Activated T-cell treated with anti-CD3 and anti-CD28 coated beads, Interleukin-2, amount 50 U/mL, for 48 hours (primary cell): ENCODE data around the gene VWCE.
A peak's percentile ranks its signal among the peaks of the same experiment; 100 is the strongest.

Experiments
- DNase-seq, 2 experiments: peaks; one replicate each; pipeline ENCODE4 v3.0.0-alpha.2; 2020

VWCE gene

DNA sequence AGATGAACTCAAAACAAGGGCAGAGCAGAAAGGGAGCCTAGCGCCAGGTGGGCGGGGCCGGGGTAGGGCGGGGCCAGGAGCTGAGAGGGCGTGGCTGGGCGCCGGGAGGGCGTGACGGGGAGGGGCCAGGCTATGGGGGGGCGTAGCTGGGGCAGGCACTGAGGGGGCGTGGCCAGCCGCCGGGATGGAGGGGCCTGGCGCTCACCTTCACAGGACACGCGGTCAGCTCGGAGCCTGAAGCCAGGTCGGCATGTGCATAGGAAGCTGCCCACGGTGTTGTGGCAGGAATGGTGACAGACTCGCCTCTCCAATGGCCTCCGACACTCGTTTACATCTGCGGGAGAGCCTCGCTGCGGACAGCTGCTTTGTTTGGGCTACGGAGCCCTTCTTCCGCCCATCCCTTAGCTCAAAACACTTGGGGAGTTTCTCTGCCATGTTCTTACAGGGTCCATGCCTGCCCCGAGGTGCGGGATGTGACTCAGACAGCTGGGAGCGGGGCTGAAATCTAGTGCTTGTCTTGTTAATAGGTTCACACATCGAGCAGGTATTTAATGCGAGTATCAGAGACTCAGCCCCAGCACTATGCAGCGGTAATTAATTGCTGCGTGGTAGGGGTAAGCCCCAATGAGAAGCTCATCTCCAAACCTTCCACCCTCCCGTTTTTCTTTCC lies 13.4 kb downstream of the VWCE start:
- peak; percentile 73 for DNase-seq

DNA sequence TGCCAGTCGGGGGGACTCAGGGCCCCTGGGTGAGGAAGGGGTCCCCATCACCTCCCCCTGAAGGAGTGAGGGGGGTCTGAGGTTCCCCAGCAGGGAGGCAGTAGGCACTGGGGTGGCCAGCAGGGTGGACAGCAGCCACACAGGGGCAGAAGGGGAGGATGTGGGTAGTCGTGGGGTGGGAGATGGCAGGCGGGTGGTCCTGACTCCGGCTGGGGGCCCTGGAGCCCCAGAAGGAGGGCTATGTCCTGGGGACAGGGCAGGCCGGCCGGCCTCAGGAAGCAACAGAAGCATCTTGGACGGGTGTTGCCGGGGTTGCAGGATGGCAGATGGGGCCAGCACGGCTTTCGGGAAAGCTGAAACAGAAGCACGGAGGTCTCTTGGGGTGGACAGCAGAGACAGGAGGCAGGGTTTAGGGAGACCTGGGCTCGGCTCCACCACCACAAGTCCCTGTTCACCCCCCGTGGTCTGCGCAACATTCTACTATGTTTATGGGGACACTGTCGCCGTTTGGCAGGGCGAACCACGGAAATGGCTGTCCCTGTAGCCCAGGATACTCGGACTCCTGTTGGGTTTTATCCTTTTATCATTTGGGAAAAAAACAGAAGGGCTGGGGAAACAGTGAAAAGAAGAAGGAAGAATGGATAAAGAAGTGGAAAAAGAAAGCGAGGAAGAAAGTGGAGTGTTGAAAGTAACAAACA lies 14.1 kb downstream of the VWCE start:
- no peak for DNase-seq

DNA sequence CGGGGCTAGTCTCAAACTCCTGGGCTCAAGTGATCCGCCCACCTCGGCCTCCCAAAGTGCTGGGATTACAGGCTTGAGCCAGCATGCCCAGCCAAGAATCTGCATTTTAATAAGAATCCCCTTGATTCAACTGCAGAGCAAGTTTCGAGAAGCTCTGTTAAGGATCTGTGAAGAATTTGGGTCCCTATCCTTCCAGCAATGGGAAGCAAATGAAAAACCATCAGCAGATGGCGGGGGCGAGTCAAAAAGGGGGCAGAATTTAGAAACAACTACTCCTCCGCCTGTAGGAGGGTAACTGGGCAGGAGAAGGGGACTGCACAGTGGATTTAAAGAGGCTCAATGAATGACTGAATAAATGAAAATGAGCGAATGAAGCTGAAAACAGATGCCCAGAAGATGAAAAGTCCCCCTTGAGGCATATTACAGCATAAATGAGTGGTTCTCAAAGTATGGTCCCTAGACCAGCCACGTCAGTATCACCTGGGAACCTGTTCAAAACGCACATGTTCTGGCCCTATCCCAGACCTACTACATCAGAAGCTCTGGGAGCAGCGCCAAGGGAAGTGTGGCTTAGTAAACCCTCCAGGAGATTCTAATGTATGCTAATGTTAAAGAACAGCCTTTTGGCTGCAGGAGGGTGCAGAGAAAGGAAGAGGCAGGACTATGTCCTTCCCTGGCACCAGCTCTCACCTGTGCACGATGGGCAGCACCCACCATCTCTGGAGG lies 15.0 kb downstream of the VWCE start:
- DNase-seq = no peak

DNA sequence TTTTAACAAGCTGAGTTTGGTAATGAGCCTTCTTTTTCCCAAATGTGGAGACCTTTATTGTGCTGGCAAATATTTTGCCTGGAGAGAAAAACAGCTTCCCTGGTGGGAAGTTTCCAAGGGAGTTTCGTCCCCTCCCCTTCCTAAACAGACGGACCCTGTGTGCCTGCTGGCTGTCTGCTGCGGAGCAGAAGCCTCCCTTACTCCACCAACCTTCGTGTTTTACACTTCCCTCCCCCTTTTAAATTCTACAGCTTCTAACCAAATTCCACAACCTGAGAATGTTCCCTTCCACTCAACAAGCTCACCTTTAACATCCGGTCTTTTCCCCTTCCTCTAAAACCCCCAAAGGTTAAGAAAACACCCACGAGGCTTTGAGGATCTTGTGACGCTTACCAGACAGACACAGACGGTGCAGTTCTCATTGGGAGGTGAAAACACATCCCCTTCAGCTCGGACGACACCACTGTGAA lies 17.1 kb downstream of the VWCE start:
- no peak for DNase-seq

DNA sequence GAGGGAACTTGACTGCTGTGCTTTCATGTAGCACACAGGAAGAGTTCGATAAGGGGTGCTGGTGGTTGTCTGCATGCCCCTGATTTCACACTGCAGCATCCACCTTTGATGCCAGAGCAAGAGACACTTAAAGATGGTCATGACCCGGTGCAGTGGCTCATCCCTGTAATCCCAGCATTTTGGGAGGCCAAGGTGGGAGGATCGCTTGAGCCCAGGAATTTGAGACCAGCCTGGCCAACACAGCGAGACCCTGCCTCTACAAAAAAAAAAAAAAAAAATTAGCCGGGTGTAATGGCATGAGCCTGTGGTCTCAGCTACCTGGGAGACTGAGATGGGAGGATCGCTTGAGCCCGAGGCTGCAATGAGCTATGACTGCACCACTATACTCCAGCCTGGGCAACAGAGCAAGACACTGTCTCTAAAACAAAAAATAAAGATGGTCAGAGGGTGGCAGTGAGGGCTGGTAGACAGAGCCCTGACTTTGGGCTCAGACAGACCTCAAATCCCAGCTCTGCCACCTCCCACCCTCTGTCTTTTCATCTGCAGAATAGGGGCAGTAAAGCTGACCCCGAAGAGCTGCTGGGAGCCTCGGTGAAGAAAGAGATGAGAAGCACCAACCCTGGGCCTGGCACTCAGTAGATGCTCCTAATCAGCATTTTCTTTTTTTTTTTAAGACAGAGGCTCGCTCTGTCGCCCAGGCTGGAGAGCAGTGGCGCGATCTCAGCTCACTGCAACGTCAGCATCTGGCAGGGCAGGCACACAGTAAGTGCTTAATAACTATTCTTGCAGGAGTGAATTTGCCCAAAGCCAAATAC lies 17.7 kb downstream of the VWCE start:
- DNase-seq = no peak

DNA sequence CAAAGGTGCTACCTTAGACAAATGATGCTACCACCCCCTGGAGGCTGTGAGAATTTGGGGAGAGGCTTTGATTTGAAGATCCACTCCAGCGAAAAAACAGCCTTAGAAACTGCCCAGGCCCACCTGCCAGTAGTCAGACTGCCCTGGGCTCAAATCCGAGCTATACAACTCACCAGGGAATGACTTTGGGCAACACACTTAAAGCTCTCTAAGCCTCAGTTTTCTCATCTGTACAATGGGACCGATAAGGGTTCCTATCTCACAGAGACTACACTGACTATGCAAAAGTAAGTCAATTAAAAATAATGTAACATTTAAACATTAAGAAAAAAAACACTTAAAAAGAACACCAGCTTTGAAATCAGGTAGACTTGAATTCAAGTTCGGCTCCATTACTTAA lies 19.9 kb downstream of the VWCE start:
- DNase-seq = no peak

DNA sequence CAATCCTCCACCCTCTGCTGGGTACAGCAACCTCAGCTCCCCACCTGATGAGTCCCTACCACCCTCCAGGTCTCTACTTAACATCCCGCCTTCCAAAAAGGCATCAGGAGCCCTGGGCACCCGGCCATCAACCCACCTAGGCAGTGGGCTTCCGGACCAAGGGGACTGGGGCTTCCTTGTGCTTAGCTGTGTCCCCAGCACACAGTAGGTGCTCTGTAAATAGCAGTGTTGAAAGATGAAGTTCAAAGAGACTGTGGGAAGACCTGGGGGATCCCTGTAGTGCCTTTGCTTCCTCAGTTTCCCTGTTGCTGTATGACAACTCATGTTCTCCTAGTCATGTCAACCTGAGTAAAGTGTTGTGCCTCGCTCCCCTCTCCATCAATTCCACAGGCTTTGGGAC lies 21.0 kb downstream of the VWCE start:
- DNase-seq = no peak

DNA sequence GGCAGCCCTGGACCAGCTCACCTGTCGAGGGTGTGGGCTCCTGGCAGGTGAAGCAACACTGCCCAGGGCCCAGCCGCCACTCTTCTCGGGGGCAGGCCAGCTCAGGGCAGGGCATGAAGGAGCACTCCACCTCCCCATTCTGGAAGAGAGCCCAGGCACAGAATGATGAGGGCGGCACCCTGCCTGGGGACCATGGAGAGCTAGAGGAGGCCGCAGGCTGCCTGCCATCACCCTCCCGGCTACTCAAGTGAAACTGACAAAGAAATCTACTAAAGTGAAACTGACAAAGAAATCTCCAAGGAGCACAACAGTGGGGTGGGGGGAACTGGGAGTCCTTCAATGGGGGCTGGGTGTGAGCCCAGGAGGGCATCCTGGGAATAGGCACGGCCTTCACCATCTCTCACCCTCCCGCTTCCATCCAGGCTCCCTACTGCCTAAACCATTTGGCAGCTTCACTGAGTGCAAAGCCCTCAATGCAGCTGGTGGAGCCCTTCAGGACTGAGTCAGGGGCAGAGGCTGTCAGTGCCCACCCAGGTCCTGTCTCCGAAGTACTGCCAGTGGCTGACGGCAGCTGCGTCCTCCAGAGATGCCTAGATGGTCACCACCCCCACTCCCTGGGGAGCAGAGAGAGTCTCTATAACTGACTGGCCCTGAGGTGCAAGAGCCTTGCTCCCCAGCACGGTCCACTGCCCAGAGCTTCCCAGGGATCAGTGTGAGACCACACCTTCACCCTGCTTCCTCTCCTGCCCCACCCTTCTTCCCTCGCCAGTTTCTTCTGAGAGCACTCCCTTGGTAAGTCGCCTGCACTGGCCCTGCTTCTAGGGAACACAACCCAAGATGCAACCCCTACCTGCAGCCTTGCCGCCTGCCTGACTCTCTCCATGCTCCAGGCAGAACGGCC lies 21.7 kb downstream of the VWCE start:
- DNase-seq = no peak

DNA sequence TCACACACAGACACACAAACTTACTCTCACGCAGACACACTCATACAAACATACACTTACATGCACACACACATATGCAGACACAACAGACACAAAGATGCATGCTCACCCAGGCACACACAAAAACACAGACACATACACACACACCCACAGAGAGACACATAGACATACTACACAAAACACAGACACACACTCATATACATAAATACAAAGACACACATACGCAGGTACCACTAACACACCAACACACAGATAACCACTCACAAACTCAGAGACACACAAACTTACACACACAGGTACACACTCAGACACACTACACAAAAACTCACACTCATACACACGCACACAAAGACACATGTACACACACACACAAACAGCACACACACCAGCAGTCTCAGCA lies 22.4 kb downstream of the VWCE start:
- DNase-seq = no peak

DNA sequence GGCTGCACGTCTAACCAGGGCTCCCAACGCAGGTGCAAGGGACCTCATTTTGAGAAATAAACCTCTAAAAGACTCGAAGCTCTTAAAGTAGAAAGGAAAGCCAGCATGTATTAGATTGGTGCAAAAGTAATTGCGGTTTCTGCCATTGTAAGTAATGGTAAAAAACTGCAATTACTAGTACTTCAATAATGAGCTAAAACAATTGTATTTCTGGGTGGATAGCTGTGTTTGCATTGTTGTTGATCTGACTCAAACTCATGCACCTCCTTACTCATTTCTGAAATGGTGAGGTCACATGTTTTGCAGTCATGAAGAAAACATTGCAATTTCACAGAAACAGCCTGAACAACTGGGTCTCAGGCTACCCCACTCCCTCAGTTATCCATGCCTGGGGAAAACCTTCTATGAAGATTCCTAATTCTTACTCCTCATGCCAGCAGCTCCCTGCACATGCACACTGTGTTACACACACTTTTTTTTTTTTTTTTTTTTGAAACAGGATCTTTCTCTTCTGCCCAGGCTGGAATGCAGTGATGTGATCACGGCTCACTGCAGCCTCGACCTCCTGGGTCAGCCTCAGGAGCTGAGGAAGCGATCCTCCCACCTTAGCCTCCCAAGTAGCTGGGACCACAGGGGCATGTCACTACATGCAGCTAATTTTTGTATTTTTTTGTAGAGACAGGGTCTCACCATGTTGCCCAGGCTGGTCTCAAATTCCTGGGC lies 24.6 kb downstream of the VWCE start:
- DNase-seq = no peak

DNA sequence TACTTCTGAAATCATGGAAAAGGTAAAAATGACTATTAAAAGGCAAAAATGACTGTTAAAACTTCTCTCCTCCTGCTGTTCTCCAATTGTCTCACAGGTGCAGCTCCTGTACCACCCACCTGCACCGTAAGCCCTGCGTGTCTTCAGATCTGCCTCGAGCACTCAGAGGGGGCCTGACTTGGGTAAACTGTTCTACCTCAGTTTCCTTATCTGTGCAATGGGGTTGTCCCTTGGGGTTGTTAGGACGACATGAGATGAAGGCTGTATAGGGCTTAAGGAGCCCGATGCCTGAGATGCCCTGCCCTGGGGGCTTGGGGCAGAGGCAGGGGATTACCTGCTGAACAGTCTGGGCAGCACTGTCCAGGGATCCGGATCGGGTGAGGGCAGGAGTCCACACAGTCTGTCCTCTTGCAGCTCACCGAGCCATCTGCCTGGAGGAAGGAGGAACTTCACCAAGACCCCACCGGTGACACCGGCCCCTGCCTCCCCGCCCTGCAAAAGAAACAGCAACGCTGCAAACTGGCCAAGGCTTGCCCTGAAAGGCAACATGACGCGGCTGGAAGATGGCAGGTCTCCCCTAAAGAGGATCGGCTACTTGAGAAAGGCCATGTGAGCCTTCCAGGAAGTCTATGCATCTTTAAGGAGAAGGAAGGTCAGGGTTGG lies 26.4 kb downstream of the VWCE start:
- no peak for DNase-seq

DNA sequence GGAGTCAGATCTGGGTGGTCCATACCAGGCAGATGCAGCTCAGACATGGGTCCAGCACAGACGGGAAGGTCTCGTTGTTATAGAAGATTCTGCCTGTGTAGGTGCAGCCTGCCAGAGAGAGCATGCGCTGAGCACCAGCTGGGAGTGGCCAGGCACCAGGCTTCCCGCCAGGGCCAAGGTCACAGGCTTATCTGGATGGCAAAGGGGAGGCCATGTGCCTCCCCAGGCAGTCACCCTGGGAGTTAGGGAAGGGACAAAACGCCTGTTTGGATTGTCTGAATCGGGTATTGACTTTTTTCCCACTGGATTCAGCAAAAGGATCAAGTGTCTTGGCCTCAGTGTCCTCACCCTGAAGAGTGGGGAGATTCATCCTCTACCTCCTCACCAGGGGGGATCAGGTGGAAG lies 27.7 kb downstream of the VWCE start:
- no peak for DNase-seq

DNA sequence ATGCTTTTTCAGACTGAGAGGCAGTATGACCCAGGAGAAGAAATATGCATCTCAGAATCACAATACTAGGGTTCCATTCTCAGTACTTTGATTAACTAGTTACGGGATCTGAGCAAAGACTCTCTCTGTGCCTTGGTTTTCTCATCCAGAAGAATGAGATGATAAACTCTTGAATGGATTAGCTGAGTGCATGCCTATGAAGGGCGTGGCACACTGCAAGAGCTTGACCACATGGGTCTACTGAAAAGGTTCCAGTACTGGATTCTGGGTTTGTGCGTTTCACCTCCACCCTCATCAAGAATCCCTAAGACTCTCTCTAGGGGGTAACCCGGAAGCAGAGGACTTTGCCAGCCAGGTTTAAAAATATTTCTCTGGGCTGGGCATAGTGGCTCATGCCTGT lies 28.5 kb downstream of the VWCE start:
- no peak for DNase-seq

DNA sequence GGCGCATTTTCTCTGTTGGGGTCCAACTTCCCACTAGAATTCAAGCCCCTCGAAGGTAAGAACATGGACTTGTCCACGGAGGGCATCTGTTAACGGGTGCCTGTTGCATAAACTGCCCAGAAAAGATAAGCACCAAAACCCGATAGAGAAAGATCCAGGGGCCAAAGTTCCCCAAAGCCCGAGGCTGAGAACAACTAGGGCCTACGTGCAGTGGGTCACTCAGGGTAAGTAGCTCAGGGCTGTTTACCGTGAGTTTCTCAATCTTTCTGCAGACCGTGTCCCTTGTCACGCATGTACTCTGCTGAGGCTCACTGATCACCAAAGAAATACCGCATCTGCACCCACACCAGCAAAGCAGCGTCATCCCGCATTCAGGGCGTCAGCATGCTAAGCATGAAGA lies 29.8 kb downstream of the VWCE start:
- DNase-seq = no peak

DNA sequence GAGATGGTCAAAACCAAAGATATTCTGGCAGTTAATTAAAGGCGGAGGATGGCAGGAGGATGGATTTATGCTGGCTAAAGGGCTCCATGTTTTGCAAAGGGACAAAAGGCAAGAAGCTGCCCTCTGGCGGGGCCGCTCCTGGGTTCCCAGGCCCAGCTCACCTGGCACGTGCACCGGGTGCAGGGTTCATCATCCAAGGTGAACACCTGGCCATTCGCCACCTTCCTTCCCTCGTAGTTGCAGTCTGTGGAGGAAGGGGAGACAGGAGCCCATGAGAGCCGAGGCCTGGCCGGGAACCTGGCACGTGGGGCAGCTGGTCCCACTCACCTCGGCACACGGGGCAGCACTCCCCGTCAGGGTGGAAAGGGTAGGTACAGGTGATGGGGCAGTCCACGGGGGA lies 30.3 kb downstream of the VWCE start:
- DNase-seq = no peak

DNA sequence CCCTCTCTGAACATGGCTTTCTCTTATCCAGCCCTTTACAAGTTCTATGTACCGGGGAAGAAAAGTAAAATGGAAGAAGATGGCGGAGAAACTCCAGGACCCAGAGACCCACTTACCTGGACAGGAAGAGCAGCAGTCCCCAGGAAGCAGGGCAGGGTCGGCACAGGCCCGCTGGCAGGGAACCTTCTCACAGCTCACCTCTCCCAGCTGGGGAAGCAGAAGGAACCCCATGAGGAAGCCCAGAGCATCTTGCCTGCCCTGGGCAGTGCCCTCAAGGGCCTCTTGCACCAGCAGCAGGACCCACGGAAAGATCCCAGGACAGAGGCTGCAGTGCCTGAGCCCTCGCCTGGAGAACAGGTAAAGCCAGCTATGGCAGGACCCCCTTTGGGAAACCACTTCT lies 30.7 kb downstream of the VWCE start:
- no peak for DNase-seq

DNA sequence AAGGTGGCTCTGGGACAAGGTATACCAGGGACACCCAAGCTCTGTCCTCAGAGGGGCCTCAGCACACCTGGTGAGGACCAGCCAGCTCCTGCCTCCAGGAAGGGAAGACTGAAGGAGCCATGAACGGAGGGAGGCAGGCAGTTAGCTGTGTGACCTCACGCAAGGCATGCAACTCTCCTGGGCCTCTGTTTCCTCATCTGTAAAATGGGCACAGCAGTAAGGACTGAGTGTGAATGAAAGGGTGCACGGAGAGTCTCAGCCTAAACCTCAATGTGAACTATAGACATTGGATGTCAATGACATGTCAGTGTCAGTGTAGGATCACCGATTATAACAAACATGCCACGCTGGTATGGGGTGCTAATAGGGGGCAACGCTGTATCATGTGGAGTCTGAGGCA lies 35.8 kb downstream of the VWCE start:
- DNase-seq = no peak

DNA sequence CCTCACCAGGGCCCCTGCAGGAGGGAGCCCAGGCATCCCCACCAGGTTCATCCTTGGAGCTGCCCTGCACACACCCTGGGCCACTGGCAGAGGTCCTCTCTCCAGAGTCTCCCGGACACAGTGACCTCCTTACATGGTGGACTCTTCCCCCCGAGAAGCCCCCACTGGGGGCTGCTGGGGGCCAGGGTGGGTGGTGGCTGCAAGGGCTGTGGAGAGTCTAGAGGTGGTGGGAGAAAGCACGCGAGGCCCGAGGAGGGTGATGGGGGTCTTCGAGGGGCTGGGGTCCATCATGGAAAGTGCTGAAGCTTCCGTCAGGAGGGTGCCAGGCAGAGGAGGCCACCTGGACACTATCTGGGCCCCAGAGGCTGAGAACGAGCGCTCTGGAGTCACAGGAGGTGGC lies 36.6 kb downstream of the VWCE start:
- no peak for DNase-seq

DNA sequence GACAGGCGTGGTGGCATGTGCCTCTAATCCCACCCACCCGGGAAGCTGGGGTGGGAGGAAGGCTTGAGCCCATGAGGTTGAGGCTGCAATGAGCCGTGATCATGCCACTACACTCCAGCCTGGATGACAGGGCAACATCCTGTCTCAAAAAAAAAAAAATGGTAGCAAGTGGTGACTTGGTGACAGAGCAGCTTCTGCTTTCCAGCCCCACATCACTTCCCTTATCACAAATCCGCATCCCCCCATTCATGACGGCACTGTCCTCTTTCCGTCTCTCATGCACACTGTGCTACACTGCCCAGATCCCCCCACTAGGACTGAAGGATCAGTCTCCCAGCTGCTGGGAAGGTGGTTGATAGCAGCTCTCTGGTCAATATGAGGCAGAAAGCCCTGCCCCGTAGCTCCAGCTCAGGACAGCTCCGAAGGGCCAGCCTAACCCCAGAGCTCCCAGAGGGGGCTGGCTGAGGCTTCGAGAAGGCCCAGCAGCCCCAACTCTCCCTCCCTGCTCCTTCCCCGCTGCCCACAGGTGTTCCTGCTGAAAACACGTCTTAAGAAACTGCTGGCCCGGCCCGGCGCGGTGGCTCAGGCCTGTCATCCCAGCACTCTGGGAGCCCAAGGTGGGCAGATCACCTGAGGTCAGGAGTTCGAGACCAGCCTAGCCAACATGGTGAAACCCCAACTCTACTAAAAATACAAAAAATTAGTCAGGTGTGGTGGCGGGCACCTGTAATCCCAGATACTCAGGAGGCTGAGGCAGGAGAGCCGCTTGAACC lies 38.2 kb downstream of the VWCE start:
- DNase-seq = no peak

DNA sequence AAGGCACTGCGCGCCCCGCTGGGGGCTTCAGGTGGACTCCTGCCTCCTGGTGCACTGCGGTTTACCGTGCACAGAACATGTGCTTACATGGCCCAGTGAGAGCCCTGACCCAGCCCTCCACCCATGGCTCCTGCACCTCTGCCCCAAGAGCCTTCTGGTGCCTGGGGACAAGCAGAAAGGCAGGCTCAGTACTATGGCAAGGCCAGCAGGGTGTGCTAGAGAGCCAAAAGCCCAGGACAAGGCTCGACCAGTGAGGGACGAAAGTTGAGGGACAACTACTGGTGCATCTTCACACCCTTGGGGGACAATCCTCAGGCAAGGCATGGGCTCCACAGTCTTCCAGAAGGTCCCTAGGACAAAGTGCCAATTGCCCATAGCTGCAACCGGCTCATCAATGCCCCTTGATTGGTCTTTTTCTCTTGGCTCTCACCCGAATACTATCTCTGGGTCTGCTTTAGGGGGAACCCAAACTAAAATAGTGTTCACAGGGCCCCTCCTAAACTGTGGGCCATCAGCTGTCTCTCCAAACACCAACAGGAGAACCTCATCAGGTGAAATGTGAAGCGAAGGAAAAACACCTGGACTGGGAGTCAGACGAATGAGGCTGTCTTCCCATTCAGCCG lies 40.6 kb downstream of the VWCE start:
- DNase-seq = peak; percentile 79 to 82
